Stimulated activated CD4-positive, alpha-beta T cell treated with anti-CD3 and anti-CD28 coated beads, Interleukin-2, amount 100 ng/mL, for 24 hours (primary cell): ENCODE measurements around the gene ENDOU.
A peak's percentile ranks its signal among the peaks of the same experiment; 100 is the strongest.

Source experiments
- DNase-seq, 2 donors: peaks; one replicate each; pipeline ENCODE4 v3.0.0-alpha.2; 2020

ENDOU gene

DNA sequence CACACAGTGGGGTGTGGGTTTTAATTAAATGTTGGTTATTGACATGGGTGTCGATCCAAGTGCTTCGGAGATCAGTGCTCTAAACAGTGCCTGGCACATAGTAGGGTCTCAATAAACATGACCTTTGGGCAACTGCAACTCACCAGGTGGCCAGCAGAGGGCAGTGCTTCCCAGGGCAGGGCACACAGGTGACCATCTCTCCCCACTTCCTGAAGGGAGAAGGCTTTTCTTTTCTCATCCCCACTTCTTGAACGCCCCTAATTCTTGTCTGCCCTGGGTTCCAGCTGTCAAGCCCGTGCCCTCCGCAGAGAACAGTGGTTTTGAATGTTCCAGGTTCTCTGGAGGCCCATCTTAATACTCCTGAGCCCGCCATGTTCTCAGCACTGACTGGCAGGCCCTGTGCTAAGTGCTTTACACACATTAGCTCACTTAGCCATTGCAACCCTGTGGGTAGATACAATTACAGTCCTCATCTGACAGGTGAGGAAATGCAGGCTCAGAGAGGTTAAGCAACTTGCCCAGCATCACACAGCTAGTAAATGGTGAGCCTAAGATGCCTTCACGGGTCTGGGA is 17.0 kb upstream of the ENDOU start:
- DNase-seq = peak; percentile 85 to 86

- DNase-seq = peak; percentile 55 to 56
Measured at GRCh38 chr12:47741340-47741703, 16.0 kb upstream of the ENDOU start.

- DNase-seq = no peak
Measured at GRCh38 chr12:47740606-47741339, 15.5 kb upstream of the ENDOU start.

GRCh38 chr12:47739979-47740378 is 14.7 kb upstream of the ENDOU start:
- DNase-seq = no peak

GRCh38 chr12:47739297-47739696 is 14.0 kb upstream of the ENDOU start:
- no peak for DNase-seq

GRCh38 chr12:47737936-47738594 is 12.8 kb upstream of the ENDOU start:
- DNase-seq = no peak

DNA sequence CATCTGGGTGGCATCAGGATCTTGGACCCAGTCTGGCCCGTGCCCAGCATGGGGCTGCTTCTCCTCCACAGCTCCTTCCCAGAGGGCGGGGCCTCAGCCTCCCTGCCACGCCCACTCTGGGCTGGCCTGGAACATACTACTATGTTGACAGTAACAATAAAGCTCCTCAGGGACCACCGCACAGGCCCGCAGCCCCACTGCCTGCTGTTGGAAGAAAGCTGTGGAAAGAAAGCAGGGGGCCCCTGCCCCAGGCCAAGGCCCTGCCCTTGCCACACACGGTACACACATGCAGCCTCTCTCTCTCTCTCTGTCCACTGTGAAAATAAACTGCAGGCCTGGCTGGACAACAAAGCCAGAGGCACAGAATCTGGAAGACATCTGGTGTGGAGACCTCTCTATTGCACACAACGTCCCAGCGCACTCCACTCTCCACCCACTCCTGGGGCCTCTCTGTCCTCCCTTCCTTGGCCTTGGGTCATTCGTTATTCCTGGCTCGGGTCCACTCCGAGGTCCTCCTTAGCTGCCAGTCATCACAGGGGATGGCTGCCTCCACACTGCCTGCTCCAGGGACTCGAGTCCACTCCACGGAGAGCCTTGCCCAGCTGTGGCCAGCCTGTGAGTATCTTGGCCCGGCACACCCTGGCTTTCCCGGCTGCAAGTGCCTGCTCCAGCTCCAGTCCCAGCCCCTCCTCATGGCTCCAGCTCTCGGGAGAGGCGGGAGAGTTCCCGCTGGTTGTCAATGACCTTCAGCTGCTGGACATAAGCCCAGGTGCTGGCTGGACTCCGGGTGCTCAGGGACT is 11.8 kb upstream of the ENDOU start:
- no peak for DNase-seq

- no peak for DNase-seq
Measured at GRCh38 chr12:47736216-47736615, 10.9 kb upstream of the ENDOU start.

DNA sequence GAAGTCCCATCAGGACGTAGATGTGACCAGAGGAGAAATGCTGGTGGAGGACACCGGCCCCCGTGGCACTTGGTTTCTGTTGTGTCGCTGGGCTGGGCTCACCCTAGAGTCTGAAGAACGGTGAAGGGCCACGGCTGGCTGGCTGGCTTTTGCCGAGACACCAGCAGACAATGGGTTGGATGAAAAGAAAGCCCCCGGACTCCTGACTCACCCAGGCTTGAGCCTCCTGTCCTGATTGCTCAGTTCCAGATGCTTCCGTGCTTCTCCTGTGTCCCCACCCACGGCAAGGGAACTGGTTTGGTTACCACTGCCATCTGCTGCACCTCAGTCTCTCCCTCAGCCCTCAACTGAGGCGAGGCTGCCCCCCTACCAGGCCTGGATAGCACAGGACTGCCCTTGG is 10.4 kb upstream of the ENDOU start:
- no peak for DNase-seq

- no peak for DNase-seq
Measured at GRCh38 chr12:47734725-47735480, 9.6 kb upstream of the ENDOU start.

DNA sequence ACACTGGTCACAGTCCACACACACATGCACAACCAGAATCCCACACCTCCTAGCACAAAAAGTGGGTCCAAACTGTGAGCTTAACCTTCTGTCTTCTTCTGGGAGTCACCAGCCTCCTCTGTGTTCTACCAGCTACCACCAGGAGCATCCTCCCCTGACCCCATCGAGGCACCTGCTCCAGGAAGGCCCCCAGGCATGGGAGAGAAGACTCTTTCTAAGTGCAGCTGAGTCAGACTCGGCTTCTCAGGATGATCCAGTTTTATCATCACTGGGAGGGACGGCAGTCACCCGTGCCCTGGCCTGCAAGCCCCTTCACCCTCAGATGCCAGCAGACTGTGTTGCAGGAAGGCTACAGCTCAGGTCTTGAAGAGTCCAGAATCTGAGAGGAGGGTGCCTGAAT is 7.9 kb upstream of the ENDOU start:
- DNase-seq = no peak

DNA sequence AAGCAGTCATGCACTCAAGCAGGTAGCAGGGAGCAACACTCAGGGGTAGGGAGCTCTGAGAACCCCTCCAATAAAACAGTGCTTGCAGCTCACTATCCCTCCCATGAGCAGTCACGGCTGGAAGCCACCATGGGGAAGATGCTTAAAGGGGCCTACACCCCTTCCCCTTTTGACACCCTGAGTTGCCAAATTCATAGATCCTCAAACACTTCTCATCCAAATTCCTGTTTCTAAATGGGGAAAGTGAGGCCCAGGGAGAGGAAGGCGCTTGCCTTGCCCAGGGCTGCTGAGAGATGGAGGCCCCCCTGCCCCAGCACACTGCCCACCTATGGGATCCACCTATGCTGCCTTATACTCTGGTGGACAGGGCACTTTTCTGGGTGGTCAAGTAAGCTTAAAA is 7.2 kb upstream of the ENDOU start:
- no peak for DNase-seq

DNA sequence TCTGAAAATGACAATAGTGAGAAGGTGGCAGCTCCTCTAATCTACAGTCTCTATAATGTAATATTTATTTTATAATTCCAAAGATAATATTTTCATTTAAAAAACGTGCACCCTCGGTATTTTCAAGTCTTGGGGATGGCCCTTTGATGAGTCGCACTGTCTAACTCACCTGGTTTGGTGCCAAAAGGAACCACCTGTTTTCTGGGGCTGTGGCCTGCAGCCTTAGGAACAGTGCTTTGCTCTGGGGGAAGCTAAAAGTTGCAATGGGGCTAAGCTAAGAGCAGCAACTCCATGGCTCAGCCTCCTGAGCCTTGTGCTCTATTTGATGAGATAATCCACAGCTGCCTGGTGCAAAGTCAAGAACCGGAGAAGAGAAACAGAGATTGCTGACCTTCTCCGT is 6.4 kb upstream of the ENDOU start:
- DNase-seq = no peak

DNA sequence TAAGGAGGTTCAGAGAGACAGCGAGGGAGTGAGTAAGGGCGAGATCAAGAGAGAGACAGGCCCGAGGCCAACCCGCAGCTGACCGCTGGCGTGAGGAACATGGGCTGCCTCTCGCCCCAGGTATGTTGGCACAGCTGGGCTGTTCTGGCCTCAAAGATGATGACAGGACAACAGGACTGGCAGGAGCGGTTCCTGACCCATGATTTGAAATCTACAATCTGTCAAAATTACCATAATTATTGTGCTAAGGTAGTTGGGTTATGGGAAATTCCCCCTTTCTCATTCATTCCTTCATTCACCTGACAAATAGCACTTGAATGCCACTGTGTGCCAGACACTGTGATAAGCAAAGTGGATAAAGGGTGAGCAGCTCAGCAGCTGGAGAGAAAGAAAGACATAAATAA is 5.1 kb upstream of the ENDOU start:
- no peak for DNase-seq

GRCh38 chr12:47729233-47729632 is 3.9 kb upstream of the ENDOU start:
- no peak for DNase-seq

DNA sequence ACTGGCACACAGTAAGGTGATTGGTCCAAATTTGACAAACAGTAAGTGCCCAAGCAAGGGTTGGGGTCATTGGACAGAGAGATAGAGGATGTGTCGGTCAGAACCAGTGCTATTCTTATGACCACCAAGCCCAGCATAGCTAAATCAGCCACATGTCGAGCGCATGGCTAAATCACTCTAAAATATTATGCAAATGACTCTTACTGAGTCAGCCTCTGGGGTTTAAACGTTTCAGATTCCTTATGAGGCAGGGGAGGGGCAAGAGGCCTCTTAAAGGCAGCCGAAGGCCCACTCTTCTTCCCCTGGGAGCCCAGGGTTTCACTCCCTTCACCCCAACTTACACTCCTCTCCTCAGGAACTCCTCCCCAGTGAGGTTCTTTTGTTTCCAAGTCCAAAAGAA is 603 bp upstream of the ENDOU start:
- DNase-seq = no peak

GRCh38 chr12:47722941-47723631 is 2.2 kb downstream of the ENDOU start:
- no peak for DNase-seq

DNA sequence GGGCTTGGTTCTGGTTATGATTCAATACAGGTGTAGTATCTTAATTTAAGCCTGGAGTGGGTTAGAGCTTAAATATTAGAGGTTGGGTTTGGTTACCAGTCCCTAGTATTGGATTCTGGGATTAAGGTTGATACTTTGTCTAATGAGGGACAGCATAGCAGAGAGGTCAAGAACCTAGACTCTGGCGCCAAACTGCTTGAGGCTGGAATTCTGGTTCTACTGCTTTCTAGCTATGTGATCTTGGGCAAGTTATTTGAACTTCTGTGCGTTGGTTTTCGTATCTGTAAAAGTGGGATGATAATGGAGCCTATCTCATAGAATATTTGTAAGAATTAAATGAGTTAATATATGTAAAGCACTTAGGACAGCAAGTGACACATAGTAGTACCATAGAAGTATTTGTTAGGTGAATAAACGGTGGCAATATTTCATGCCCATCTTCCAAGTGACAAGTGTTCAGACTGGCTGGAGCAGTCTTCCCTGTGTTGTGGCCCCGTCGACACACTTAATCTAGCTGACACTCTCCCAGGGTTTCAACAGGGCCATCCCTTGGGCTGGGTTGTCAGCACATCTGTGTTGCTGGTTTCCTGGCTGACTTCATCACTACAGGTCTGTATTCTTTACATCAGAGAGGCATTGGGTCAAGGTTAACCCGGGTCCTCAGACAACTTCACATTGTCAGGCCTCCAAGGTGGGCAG is 3.0 kb downstream of the ENDOU start:
- no peak for DNase-seq

DNA sequence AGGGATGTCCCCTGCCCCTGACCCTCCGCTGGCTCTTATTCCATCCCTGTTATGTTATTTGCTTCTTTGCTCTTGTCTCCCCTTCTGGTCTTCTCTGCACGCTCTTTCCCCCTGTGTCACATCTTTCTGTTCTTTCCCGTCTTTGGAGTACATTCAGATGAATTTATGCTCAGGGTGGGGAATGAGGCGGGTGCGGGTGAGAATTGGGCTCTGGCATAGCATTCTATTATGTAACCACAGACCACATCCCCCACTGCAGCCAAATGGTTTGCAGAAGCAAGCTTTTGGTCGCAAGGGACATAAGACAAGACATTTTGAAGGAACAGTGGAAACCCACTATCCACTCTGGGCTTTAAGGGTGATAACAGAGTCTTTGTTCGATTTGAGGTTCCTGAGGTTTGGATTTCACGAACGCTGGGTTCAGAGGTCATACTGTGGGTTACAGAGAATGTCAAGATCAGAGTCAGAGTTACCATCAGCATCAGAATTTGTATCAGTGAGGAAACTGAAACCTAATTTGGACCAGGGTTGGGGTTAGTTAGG is 3.8 kb downstream of the ENDOU start:
- DNase-seq = no peak

GRCh38 chr12:47718531-47718930 is 6.8 kb downstream of the ENDOU start:
- DNase-seq = no peak
